Measurements from ENCODE around the gene SIKE1.
"Not testable (repeated sequence)": the region's sequence is repeated elsewhere in the genome, so short reads cannot be mapped to it uniquely, and the experiment has no call there.

SIKE1 gene

DNA sequence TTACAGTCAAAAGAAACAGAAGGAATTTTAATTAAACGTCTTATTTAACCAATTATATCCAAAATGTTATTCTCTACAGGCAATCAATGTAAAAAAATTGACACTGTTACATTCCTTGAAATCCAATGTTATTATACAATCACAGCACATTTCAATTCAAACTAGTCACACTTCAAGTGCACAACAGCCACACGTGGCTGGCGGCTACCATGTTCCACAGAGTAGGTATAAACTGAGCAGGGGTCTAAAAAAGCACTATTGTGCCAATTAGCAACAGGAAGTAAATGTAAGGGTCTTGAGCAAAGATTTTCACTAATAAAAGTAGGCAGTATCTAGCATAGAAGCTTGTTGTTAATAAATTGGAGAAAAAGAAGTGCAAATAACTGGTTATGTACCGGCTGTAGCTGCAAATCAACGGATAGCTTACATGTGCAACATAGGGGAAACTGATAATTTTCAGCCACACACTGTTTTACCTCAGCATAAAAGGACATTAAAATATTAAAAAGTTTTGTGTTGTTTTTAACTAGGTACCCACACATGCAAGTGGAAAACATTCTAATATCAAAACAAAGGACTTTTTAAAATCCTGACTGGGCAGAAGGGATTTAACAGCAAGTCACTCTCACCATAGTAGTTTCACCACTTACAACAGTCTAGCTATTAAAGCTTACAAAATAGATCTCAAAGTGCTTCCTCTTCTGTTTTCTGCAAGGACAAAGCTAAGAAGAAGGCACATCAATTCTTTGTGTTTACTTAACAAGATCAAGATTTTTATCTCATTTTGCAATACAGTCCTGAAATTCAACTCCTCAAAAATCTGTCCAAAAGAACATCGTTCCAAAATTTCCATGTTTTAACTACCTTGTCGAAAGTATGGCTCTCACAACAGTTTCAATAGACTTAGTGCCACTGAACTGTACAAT, 25.2 kb downstream of the SIKE1 start:
- no peak for DNase-seq

DNA sequence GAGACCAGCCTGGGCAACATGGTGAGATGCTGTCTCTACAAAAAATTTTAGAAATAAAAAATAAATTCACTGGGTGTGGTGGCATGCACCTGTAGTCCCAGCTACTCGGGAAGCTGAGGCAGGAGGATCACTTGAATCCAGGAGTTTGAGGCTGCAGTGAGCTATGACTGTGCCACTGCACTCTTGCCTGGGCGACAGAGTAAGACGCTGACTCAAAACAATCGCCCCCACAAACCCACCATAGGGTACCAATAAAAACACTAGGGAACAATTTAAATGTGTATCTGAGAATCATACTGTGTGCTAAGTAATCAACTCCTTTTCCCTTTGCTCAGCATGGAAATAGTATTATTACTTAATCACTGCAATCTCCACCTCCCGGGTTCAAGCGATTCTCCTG, 26.8 kb downstream of the SIKE1 start:
- DNase-seq: not testable (repeated sequence)

DNA sequence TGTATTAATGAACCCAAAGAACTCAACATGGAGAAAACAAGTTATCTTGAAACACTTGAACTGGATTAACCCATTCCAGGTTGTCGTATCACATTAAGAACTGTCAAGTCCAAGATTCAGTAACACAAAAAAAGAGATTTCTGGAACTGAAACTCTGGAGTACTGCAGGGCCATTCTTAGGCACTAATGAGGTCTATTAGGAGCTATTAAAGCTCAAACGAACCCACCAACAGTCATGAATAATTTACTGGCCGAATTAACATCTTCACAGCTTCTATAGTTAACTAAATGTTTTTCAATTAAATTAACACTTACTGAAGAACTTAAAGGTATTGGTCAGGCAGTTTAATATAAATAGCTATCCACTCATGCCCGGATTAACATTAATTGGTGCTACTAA, 27.3 kb downstream of the SIKE1 start:
- DNase-seq: no peak

DNA sequence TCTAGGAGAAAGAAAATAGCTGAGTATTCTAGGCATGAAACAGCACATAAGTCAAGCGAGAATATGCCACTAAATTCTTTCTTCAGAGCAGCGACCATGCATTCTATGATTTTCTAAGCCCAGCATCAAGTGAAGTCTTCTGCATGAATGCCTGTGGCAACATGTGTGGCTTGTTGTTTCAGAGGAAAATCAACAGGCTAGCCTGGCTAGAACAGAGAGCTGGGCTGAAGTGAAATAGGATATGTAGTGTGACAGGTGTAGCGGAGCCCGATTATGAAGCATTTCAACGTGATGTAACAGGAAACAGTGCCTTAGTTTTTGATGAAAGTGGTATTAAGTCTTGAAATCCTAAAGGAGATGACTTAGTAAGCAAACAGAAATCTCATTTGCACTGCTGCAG, 29.7 kb downstream of the SIKE1 start:
- no peak for DNase-seq

DNA sequence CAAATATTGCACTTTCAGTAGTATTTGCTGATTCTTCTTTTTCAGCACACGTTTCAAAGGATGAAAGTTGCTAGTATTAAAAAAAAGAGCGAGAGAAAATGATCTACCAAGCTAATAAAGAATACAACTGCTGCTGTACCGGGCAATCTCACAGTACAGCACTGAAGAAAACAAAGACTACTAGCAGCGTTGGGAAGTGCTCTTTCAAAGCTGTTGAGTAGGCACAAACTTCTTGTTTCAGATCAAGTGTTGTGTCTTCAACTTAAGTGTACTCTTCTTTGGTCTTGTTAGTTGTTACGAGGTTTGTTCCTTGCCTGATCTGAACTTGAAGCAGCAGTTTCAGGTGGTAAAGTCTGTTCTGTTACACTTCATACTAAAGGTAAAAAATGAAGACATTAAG, 30.6 kb downstream of the SIKE1 start:
- no peak for DNase-seq

DNA sequence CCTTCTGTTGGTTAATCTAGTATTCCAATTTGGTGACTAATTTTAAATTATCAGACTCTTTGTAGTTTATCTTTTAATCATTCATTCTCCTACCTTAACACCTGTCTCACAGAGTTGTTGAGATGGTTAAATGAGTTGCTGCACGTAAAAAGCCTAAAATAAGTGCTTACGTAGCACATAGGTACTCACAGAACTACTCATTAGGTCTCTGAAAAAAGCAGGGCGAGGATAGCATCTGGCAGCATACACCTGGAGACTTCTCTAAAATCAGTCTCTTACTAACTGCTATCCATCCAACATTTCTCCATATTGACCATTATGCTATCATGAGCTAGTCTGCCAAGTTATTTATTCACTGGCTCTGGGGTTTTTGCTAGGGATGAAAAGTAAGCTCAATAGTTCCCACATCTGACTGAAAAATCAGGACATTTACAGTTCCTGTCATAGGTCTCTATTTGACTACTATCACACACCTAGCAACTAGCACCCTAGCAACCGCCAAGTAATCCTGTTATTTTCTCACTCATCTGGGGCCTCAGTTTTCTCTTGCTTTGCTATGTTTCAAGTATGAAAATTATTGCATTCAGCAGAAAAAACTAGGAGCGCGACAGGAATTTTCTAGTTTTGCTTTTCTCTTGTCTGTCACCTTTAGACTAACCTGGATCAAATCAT, 33.9 kb downstream of the SIKE1 start:
- DNase-seq: no peak

DNA sequence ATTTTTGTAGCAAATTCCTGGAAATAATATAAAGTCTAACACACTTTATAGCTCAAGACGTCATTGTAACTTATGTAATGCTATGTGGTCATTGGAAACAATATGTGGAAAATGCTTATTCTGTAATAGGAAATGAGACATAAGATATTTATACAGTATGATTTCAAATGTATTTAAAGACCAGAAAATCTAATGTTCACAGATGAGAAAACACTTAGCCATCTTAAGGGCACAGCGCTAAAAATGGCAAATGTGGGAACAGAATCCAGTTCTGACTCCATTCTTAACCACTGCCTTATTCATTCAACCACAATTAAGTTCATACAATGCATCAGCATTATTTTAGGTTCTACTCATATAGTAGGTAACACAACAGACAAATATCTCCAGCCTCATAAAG, 35.2 kb downstream of the SIKE1 start:
- DNase-seq: no peak

DNA sequence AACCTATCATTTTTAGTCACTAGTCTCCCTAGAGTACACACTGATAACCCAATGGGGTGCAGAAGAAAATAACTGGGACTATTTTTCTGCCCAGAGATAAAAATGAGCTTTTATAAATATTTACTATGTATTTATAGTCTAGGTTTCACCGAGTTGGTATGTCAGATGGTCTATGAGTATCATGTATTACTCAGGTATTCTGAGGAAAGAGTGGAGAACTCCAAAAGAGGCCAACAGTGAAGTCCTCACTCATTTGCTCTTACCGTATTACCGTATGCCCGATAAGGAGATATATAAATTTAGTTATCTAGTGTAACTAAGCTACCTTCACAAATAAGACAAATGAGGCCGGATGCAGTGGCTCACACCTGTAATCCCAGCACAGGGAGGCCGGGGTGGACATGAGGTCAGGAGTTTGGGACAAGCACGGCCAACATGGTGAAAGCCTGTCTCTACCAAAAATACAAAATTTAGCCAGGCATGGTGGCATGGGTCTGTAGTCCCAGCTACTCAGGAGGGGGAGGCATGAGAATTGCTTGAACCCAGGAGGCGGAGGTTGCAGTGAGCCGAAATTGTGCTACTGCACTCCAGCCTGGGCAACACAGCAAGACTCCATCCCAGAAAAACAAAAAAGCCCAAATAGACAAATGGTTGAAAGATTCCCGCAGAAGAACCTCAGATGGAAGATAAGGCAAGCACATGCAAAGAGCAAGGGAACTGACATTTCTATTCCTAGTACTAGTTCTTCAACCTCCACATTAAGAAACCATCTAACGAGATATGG, 38.3 kb downstream of the SIKE1 start:
- DNase-seq: no peak

DNA sequence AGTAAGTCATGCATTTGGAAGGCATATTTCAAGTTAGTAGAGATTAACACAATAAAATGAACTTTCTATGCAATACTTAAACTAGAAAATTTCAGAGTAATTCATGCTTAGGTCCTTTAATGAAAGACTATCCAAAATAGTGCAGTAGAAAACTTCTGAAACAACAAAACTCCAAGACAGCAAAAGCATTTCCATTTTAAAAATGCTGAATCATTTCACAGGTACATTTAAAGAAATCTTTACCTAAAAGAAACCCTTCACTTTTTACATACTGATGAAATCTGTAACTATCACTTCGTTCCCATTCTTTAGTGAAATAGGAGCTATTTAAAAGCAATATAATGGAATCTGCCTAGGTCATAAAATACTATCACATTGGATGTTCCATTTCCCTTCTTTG, 40.2 kb downstream of the SIKE1 start:
- DNase-seq: no peak

DNA sequence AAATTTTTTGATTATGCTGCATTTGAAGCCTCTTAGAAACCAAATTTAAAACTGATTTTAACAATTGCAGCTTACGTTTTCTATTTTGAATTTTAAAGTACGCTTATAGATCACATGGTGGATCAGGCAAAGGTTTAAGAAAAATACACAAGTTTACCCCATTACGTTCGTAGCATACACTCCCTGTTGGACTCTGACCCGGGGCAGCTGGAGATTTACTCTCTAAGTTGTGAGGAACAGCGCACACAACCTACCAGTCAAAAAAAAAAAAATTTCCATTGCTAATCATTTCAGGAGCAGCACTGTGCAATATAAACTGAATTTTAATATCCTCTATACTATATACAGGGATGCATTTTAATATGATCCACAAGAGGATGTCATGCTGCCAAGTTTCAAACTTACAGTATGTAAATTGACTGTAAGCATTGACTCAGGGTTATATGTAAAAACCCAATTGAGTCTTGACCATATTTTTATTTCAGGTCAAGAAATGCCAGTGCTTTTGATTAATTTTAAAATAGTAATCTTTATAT, 43.1 kb downstream of the SIKE1 start:
- DNase-seq: no peak

DNA sequence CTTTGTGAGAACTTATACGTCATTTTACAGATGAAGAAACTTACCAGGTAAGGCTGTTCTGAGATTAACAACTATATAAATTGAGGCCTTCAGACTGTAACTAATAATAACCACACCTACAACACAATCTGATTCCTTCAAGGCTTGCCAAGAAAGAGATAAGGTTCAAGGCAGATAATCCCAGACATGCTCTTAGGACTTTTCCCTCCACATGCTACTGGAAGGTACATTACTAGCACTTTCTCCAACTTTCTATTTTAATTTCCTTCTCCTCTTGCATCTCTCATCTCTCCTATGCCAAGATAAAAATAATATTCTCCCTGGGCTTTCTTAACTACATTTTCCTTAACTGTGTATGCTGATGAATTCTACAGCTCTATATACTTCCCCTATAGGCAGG, 45.0 kb downstream of the SIKE1 start:
- DNase-seq: no peak

DNA sequence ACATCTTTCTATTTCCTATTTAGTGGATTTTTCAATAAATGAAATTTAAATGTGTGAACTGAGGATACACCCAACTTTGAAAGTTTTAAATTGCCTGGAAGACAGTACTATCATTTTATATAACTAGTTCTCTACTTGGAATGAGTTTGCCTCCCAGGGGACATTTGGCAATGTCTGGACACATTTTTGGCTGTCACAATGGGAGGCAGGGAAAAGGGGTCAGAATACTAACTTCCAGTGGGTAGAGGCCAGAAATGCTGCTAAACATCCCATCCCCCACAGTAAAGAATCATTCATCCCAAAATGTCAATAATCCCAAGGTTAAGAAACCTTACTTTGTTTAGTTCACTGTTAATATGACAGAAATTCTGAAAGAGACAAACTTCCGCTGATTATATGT, 50.7 kb downstream of the SIKE1 start:
- DNase-seq: no peak

DNA sequence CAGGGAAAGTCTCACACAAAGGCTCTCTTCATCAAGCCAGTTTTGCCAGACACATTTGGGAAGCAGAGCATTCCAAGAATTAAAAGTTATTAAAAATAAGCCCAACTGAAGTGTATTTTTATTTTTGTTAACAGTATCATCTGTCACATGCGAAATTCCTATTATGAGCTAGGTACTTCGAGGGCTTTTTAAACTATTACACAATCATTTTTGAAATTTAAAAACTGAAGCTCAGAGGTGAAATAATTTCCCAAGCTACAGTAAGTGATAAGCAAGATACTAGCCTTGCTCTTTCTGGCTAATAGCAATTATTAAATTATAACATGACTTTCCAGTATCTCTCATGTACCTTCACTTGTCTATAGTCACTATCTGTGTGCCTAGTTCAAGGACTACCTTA, 51.9 kb downstream of the SIKE1 start:
- DNase-seq: no peak

DNA sequence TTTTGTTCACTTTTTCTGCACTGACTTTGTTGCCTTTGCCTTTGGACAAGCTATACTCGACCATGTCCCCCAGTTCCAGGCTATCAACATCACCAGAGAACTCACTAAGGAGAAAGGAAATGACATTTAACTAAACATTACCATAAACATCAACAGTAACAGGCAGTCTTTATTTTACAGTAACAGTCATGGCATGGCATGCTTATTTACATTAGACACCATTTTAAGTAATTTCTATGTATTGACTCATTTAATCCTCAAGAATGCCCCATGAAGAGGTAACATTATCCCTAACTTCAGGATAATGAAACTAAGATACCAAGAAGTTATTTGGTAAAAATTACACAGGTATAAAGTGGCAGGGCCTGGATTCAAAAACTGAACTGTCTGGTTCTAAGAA, 55.3 kb downstream of the SIKE1 start:
- no peak for DNase-seq

DNA sequence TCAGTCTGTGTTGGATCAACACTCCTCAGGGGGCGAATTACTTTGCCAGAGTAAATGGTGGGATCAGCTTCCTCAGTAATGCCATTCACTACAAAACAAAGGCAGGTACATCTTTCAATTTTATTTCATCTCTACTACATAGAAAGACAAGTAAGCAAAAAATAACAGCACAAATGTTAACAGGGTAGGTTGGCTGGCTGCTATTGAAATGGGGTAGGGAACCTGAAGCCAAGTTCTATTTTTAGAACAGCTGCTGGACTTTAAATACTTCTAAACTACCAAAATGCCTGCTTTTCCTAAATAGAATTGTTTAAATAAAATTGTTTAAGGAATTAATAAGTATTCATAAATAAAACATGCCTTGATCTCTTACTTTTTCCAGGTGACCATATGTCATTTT, 56.6 kb downstream of the SIKE1 start:
- DNase-seq: no peak

DNA sequence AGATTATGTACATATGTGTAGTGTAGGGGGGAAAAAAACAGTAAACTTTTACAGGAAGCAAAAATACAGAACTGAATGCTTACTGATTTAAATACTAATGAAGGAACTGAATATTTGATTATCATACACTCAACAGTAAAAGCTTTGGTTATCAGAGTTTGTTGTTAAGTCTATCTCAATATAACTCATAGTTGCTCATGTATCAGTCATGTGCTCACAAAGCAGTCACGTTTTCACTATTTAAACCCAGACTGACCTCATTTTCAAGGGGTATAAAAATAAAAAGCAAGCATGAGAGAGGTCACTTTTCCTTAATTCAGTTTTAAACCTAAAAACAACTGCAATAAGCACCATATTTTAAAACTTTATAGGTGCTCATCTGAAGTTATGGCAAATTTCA, 57.0 kb downstream of the SIKE1 start:
- no peak for DNase-seq

DNA sequence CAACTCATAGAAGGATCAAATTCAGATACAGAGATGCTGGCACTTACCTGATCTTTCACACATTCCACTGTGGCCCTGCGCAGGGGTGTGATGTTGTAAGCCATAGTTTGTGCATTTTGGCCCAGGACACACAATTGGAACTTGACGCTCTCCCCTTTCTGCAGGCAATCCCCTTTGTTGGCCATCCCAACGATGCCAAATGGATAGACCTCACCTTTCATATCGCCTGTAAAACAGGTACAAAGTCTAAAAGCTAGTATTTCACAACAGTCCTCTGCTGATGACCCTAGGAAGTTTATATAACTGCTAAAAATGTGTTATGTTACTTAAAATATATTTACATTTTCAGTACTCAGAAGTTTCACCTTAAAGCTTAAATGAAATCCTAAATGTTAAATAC, 60.0 kb downstream of the SIKE1 start:
- no peak for DNase-seq

Data from effector CD8-positive, alpha-beta T cell (primary cell).